Left lung (tissue), 10 donors: Measurements from ENCODE around the gene CMKLR1. TPM values are rescaled to one million over a fixed set of nuclear protein-coding genes. Genes with fewer than 3 reads are reported as not detected.

Source experiments
- ATAC-seq: fragments of 200-7000 bp; cut with Tn5 transposase; one replicate; pipeline ENCODE4 v1.9.1; 2020; ENCODE audit warnings: moderate library complexity
- DNase-seq, 4 donors: peaks; one replicate each; pipeline ENCODE4 v3.0.0-alpha.2; 2013 to 2020
- H3K27ac ChIP-seq, 2 donors: fragments of 200-600 bp; sonication (generic) in 1 of 2; one replicate each; pipeline versions ENCODE4 v1.5.0 to v1.8.0; 2020 to 2021
- H3K27me3 ChIP-seq, 2 donors: fragments of 200-600 bp; sonication (generic) in 1 of 2; one replicate each; pipeline versions ENCODE4 v1.5.0 to v1.8.0; 2020 to 2021
- H3K36me3 ChIP-seq, 2 donors: fragments of 200-600 bp; sonication (generic) in 1 of 2; one replicate each; pipeline versions ENCODE4 v1.5.0 to v1.8.0; 2020 to 2021
- H3K4me1 ChIP-seq, 2 donors: fragments of 200-600 bp; one replicate each; pipeline ENCODE4 v1.8.0; 2021
- H3K4me3 ChIP-seq, 2 donors: fragments of 200-600 bp; sonication (generic) in 1 of 2; one replicate each; pipeline versions ENCODE4 v1.5.0 to v1.8.0; 2020 to 2021; ENCODE audit warnings: mild to moderate bottlenecking in 1 of 2
- H3K9me3 ChIP-seq, 2 donors: fragments of 200-600 bp; sonication (generic) in 1 of 2; one replicate each; pipeline versions ENCODE4 v1.5.0 to v1.8.0; 2020 to 2021
- CTCF ChIP-seq, 2 donors: fragments of 200-600 bp; sonication (generic) in 1 of 2; IDR thresholded peaks; one replicate each; pipeline versions ENCODE4 v1.5.0 to v1.8.0; 2021; ENCODE audit warnings: antibody characterized with exemption in 2 of 2
- intact Hi-C, 2 donors: fragments of 100-400 bp; cut with DNase I; formaldehyde crosslinking; loops; one replicate each; pipeline versions ENCODE4 v1.11.2 to v1.14.2; 2022
- polyA plus RNA-seq, 6 donors: library from polyadenylated mRNA; unstranded; fragments of 120-200 nt; gene quantifications; one replicate each; pipeline ENCODE4 v1.2.1, GENCODE V29; 2013; ENCODE audit not compliant: insufficient read length in 6 of 6
- total RNA-seq, 2 donors: library from RNA; stranded (reverse); fragmentation: NEBNext Ultra II Directional; extraction: Animal tissue kit (Norgen Biotek cat#: 25700); gene quantifications; one replicate each; pipeline ENCODE4 v1.2.1, GENCODE V29; 2021
- donor health status: DM: no; HTN: yes; CAD: no.
- donor health status: DM: no; HTN: no; CAD: no.

CMKLR1 gene
- total and polyA plus RNA-seq, 8 donors: 10.1 to 31.2 (median 12.9) TPM

GRCh38 chr12:108255252-108255602 lies 83.9 kb downstream of the CMKLR1 start:
- Histone ChIP-seq H3K27ac (no peak overlapping the region), H3K9me3 (peaks cover 0 to 13% of the 10 kb centered on the region in 2 donors), H3K4me3 (no peak overlapping the region), H3K4me1 (no peaks in the 10 kb centered on the region), H3K27me3 (peaks cover 0 to 13% of the 10 kb centered on the region in 2 donors), H3K36me3 (no peaks in the 10 kb centered on the region)
- no peak for TF ChIP-seq CTCF (IDR thresholded peaks at IDR 0.05)
- no peak for DNase-seq
- intact Hi-C loops: no loop called here
- ATAC-seq: no peak

- no peak for TF ChIP-seq CTCF (IDR thresholded peaks at IDR 0.05)
- Histone ChIP-seq H3K36me3 (no peaks in the 10 kb centered on the region), H3K27me3 (peaks cover 0 to 13% of the 10 kb centered on the region in 2 donors), H3K4me3 (no peak overlapping the region), H3K9me3 (peaks cover 0 to 8% of the 10 kb centered on the region in 2 donors), H3K27ac (no peak overlapping the region), H3K4me1 (no peaks in the 10 kb centered on the region)
- ATAC-seq (no peak), DNase-seq (no peak)
- intact Hi-C loops: no loop called here
Observed at GRCh38 chr12:108254517-108255251, 84.4 kb downstream of the CMKLR1 start.

GRCh38 chr12:108254030-108254429 lies 85.1 kb downstream of the CMKLR1 start:
- no peak for TF ChIP-seq CTCF (IDR thresholded peaks at IDR 0.05)
- ATAC-seq (no peak), DNase-seq (no peak)
- intact Hi-C loops: no loop called here
- H3K36me3 ChIP-seq: no peaks in the 10 kb centered on the region
- no peaks in the 10 kb centered on the region for H3K4me1 ChIP-seq
- peaks cover 0 to 13% of the 10 kb centered on the region in 2 donors for H3K27me3 ChIP-seq
- peaks cover 0 to 1% of the 10 kb centered on the region in 2 donors for H3K9me3 ChIP-seq
- no peak overlapping the region for H3K4me3 ChIP-seq
- no peak overlapping the region for H3K27ac ChIP-seq

- ATAC-seq: no peak
- H3K9me3 ChIP-seq: no peaks in the 10 kb centered on the region
- H3K4me1 ChIP-seq: no peaks in the 10 kb centered on the region
- intact Hi-C loops: no loop called here
- H3K27me3 ChIP-seq: peaks cover 0 to 13% of the 10 kb centered on the region in 2 donors
- no peaks in the 10 kb centered on the region for H3K36me3 ChIP-seq
- DNase-seq: no peak
- no peak overlapping the region for H3K4me3 ChIP-seq
- no peak overlapping the region for H3K27ac ChIP-seq
- no peak for TF ChIP-seq CTCF (IDR thresholded peaks at IDR 0.05)
Observed at GRCh38 chr12:108253540-108253939, 85.6 kb downstream of the CMKLR1 start.

- no peaks in the 10 kb centered on the region for H3K9me3 ChIP-seq
- intact Hi-C loops: no loop called here
- ATAC-seq (no peak), DNase-seq (no peak)
- H3K27ac ChIP-seq: no peak overlapping the region
- no peaks in the 10 kb centered on the region for H3K4me1 ChIP-seq
- no peak for TF ChIP-seq CTCF (IDR thresholded peaks at IDR 0.05)
- H3K36me3 ChIP-seq: no peaks in the 10 kb centered on the region
- H3K4me3 ChIP-seq: no peak overlapping the region
- peaks cover 0 to 13% of the 10 kb centered on the region in 2 donors for H3K27me3 ChIP-seq
Observed at GRCh38 chr12:108252523-108252922, 86.6 kb downstream of the CMKLR1 start.
